ENCODE results near the gene GRIN1. TPM values are rescaled to one million over a fixed set of nuclear protein-coding genes. Genes with fewer than 3 reads are reported as not detected.

GRIN1 gene
- total RNA-seq, 1 donor from 2014 or later = 0.18 TPM

DNA sequence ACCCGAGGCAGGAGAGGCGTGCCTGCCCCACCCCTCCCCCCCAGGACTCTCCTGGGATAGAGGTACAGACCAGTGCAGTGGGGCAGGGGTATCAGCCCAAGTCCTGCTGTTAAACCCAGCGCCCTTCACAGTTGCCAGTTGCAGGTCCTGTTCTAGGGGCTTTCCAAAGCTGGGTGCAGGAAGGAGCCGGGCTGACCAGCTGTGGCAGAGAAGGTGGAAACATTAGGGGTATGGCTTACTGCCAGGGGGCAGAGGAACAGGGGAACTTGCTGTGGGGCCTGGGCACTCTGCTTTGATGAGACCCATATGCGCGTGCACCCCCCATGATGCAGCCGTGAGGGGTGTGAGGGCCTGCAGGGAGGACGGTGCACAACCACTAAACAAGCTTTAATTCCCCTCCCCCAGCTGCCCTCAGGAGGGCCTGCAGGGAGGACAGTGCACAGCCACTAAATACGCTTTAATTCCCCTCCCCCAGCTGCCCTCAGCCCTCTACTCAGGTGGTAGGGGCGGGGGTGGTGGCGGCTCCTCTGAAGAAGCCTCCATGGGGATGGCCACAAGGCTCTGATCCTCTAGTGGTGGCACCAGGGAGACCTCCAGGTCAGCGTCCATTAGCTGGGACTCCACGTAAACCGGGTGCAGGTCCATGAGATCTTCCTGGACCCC, 31.7 kb downstream of the GRIN1 start:
- peaks cover under 1% of the 10 kb centered on the region for H4K20me1 ChIP-seq (ENCODE audit: insufficient read depth, low read length)
- H3K27me3 ChIP-seq (ENCODE audit: insufficient read depth, low read length) = peaks cover 31% of the 10 kb centered on the region
- no peak overlapping the region for H3K27ac Mint-ChIP-seq (ENCODE audit: unreplicated experiment)
- no peak overlapping the region for H3K27ac ChIP-seq (ENCODE audit: low read depth, low read length)
- H3K9ac ChIP-seq (ENCODE audit: low read length) = no peak overlapping the region
- H3K36me3 Mint-ChIP-seq (ENCODE audit: low read depth, unreplicated experiment) = no peaks in the 10 kb centered on the region
- peaks cover 22% of the 10 kb centered on the region for H3K27me3 Mint-ChIP-seq (ENCODE audit: low read depth, unreplicated experiment)
- no peaks in the 10 kb centered on the region for H3K9me3 Mint-ChIP-seq (ENCODE audit: unreplicated experiment)
- DNase-seq (ENCODE audit: low read depth) (no peak), FAIRE-seq (no peak)
- no peaks in the 10 kb centered on the region for H3K36me3 ChIP-seq (ENCODE audit: insufficient read depth, low read length)
- H3K4me1 ChIP-seq (ENCODE audit: insufficient read depth, low read length) = no peaks in the 10 kb centered on the region
- no peaks in the 10 kb centered on the region for H3K79me2 ChIP-seq (ENCODE audit: insufficient read depth, low read length)
- no peaks in the 10 kb centered on the region for H3K9me3 ChIP-seq (ENCODE audit: insufficient read depth, low read depth, low read length)
- no peak overlapping the region for H2AFZ ChIP-seq (ENCODE audit: low read depth, low read length)
- TF ChIP-seq EZH2 (IDR thresholded peaks at IDR 0.05; ENCODE audit: insufficient read depth, low read length) = no peak
- TF ChIP-seq, protein P1, sequence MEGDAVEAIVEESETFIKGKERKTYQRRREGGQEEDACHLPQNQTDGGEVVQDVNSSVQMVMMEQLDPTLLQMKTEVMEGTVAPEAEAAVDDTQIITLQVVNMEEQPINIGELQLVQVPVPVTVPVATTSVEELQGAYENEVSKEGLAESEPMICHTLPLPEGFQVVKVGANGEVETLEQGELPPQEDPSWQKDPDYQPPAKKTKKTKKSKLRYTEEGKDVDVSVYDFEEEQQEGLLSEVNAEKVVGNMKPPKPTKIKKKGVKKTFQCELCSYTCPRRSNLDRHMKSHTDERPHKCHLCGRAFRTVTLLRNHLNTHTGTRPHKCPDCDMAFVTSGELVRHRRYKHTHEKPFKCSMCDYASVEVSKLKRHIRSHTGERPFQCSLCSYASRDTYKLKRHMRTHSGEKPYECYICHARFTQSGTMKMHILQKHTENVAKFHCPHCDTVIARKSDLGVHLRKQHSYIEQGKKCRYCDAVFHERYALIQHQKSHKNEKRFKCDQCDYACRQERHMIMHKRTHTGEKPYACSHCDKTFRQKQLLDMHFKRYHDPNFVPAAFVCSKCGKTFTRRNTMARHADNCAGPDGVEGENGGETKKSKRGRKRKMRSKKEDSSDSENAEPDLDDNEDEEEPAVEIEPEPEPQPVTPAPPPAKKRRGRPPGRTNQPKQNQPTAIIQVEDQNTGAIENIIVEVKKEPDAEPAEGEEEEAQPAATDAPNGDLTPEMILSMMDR (IDR thresholded peaks at IDR 0.05; ENCODE audit: insufficient read depth, low read depth, low read length) = no peak
- no peak overlapping the region for H3K4me3 ChIP-seq (ENCODE audit: insufficient read depth, low read depth, low read length)
- H3K4me2 ChIP-seq (ENCODE audit: low read length) = no peak overlapping the region
- no peaks in the 10 kb centered on the region for H3K4me1 Mint-ChIP-seq (ENCODE audit: low read depth, unreplicated experiment)
- no peak overlapping the region for H3K4me3 Mint-ChIP-seq (ENCODE audit: unreplicated experiment)

DNA sequence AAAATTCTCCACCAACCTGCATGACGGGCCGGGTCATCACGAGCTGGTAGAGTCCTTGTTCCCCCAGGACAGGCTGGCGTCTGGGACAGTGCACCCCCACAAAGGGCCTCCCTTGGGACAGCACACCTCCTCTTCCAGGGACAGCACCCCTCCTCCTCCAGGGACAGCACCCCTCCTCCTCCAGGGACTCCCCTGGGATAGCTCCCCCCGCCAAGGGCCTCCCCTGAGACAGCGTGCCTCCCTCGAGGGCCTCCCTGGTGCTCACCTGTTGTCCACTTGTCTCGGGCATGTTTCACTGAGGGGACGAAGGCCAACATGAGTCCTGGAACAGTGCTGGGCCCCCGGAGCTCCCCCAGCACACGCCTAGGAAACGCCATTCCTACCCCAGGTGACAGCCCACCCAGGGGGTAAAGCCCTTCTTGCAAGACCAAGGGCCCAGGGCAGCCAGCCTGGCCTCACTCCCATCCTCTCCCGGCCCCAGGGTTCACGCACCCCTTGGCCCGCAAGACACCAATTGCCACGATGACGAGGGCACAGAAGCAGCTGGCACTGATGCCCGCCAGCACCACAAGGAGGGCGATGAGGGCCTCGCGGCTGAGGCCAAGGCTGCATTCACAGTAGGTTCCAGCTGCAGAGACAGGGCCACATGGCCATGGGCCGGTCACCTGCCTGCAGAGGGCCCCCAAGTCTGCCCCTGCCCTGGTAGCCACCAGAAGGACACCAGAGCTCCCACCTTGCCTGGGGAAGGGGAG, 32.4 kb downstream of the GRIN1 start:
- H3K4me3 Mint-ChIP-seq (ENCODE audit: unreplicated experiment) = no peak overlapping the region

More for the DNA sequence above, 32.4 kb downstream of the GRIN1 start:
- H3K27me3 Mint-ChIP-seq (ENCODE audit: low read depth, unreplicated experiment) = peaks cover 20% of the 10 kb centered on the region
- H3K4me1 ChIP-seq (ENCODE audit: insufficient read depth, low read length) = no peaks in the 10 kb centered on the region
- peaks cover 25% of the 10 kb centered on the region for H3K27me3 ChIP-seq (ENCODE audit: insufficient read depth, low read length)
- DNase-seq (ENCODE audit: low read depth) (no peak), FAIRE-seq (no peak)
- no peak overlapping the region for H2AFZ ChIP-seq (ENCODE audit: low read depth, low read length)
- H4K20me1 ChIP-seq (ENCODE audit: insufficient read depth, low read length) = peaks cover 7% of the 10 kb centered on the region
- H3K9me3 ChIP-seq (ENCODE audit: insufficient read depth, low read depth, low read length) = no peaks in the 10 kb centered on the region
- no peak overlapping the region for H3K9ac ChIP-seq (ENCODE audit: low read length)
- H3K27ac Mint-ChIP-seq (ENCODE audit: unreplicated experiment) = no peak overlapping the region
- no peaks in the 10 kb centered on the region for H3K79me2 ChIP-seq (ENCODE audit: insufficient read depth, low read length)
- H3K4me1 Mint-ChIP-seq (ENCODE audit: low read depth, unreplicated experiment) = no peaks in the 10 kb centered on the region
- H3K4me3 ChIP-seq (ENCODE audit: insufficient read depth, low read depth, low read length) = no peak overlapping the region
- no peaks in the 10 kb centered on the region for H3K9me3 Mint-ChIP-seq (ENCODE audit: unreplicated experiment)
- H3K27ac ChIP-seq (ENCODE audit: low read depth, low read length) = no peak overlapping the region
- H3K36me3 Mint-ChIP-seq (ENCODE audit: low read depth, unreplicated experiment) = no peaks in the 10 kb centered on the region
- no peak overlapping the region for H3K4me2 ChIP-seq (ENCODE audit: low read length)
- TF ChIP-seq, protein P1 (IDR thresholded peaks at IDR 0.05; ENCODE audit: insufficient read depth, low read depth, low read length) = no peak
- no peak for TF ChIP-seq EZH2 (IDR thresholded peaks at IDR 0.05; ENCODE audit: insufficient read depth, low read length)
- H3K36me3 ChIP-seq (ENCODE audit: insufficient read depth, low read length) = no peaks in the 10 kb centered on the region

Data from astrocyte (in vitro differentiated cells and primary cell).